ENCODE measurements around the gene C17orf58. TPM values are rescaled to one million over a fixed set of nuclear protein-coding genes. Genes with fewer than 3 reads are reported as not detected.

C17orf58 gene
- total and polyA plus RNA-seq, 9 of the 15 experiments (the other 6 are each of a cell fraction or from before 2014, with no cell fraction given): 8.6 to 37.4 (median 27.6) TPM

DNA sequence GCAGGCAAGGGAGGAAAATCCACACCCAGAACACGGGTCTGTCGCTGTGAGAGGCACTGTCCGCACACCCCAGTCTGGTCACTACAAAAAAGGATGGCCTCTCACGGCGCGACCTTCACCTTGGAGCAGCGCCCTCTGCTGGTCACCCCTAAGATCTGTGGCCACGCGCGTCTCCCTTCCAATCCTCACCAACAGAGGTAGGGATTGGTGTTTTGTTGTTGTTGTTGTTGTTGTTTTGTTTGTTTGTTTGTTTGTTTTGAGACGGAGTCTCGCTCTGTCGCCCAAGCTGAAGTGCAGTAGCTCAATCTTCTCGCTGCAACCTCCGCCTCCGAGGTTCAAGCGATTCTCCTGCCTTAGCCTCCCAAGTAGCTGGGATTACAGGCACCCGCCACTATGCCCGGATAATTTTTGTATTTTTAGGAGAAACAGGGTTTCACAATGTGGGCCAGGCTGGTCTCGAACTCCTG, 15.0 kb upstream of the C17orf58 start (continued):
- TF ChIP-seq, protein P1, sequence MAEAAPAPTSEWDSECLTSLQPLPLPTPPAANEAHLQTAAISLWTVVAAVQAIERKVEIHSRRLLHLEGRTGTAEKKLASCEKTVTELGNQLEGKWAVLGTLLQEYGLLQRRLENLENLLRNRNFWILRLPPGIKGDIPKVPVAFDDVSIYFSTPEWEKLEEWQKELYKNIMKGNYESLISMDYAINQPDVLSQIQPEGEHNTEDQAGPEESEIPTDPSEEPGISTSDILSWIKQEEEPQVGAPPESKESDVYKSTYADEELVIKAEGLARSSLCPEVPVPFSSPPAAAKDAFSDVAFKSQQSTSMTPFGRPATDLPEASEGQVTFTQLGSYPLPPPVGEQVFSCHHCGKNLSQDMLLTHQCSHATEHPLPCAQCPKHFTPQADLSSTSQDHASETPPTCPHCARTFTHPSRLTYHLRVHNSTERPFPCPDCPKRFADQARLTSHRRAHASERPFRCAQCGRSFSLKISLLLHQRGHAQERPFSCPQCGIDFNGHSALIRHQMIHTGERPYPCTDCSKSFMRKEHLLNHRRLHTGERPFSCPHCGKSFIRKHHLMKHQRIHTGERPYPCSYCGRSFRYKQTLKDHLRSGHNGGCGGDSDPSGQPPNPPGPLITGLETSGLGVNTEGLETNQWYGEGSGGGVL (CRISPR knock-in tag; IDR thresholded peaks at IDR 0.05): no peak
- TF ChIP-seq LARP7 (IDR thresholded peaks at IDR 0.05) (peak; percentile 83), TRIM28 (IDR thresholded peaks at IDR 0.05) (peak; percentile 73; the same call in 1 of the 2 replicates), ESRRA (IDR thresholded peaks at IDR 0.05; ENCODE audit: borderline replicate concordance, low read depth) (peak; percentile 94), NFE2L1 (tag; IDR thresholded peaks at IDR 0.05; ENCODE audit: borderline replicate concordance, low read depth) (no peak)

DNA sequence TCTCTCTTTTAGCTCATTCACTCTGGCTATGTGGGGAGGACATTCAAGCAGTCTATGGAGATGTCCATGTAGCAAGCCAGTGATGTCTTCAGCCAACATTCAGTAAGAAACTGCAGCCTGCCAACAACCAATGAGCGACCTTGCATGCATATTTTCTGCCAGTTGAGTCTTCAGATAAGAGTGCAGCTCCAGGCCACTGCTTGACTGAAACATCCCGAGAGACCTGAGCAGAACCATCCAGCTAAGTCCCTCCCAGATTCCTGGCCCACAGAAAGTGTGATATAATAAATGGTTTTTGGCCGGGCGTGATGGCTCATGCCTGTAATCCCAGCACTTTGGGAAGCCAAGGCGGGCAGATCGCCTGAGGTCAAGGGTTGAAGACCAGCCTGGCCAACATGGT, 10.5 kb upstream of the C17orf58 start:
- ChIA-PET POLR2A (interaction anchor here (1.5 kb wide), 1 partner anchor 13 kb away, joined by 5 read pairs; no protein-coding TSS in a partner anchor), CTCF (ENCODE audit: low intra/inter-chr PET ratio) (no interaction called here)
- Histone ChIP-seq H3K4me1 (replicated peaks in 1 of 2; ENCODE audit: control insufficient read depth in 2 of 2, insufficient read depth in 2 of 2, low read length in 2 of 2) (no peaks in the 10 kb centered on the region; a peak in 1 of 5 replicates), H3K27ac (ENCODE audit: extremely low read depth, low read depth, low read length) (no peak overlapping the region), H3K79me2 (ENCODE audit: control insufficient read depth, insufficient read depth, low read length) (no peaks in the 10 kb centered on the region), H2AFZ (ENCODE audit: low read depth, low read length) (no peak overlapping the region), H3K9ac (ENCODE audit: insufficient read depth in 1 of 2, low read depth in 2 of 2, low read length in 2 of 2) (no peak overlapping the region), H3K4me3 (no peak overlapping the region), H3K9me3 (replicated peaks; ENCODE audit: control insufficient read depth, insufficient read depth, low read depth, low read length) (no peaks in the 10 kb centered on the region), H3K4me2 (ENCODE audit: insufficient read depth, low read length) (no peak overlapping the region), H3K36me3 (ENCODE audit: control insufficient read depth, insufficient read depth, low read length) (no peaks in the 10 kb centered on the region), H3K9me1 (ENCODE audit: control insufficient read depth, insufficient read depth, low read length) (no peaks in the 10 kb centered on the region), H3K27me3 (ENCODE audit: control insufficient read depth in 2 of 2, insufficient read depth in 2 of 2, low read length in 2 of 2) (no peaks in the 10 kb centered on the region), H4K20me1 (replicated peaks; ENCODE audit: control insufficient read depth, insufficient read depth, low read length) (no peaks in the 10 kb centered on the region)
- intact Hi-C loops (cut with micrococcal nuclease): no loop called here
- ATAC-seq (no peak; the same call in 2 of the 3 replicates), FAIRE-seq (no peak), DNase-seq (ENCODE audit: extremely low read depth in 1 of 4, low spot score in 3 of 4) (no peak)
- no peak for TF ChIP-seq MXI1 (IDR thresholded peaks at IDR 0.05; ENCODE audit: low read depth, low read length)
- TF ChIP-seq U2AF2 (optimal IDR thresholded peaks at IDR 0.05; ENCODE audit: low read depth, low read length): no peak
- TF ChIP-seq NEUROD1 (IDR thresholded peaks at IDR 0.05; ENCODE audit: borderline replicate concordance, low read depth, low read length, partially characterized antibody): no peak
- no peak for TF ChIP-seq TSC22D4 (tag; IDR thresholded peaks at IDR 0.05)
- TF ChIP-seq NBN (IDR thresholded peaks at IDR 0.05; ENCODE audit: low read depth): no peak
- no peak for TF ChIP-seq DMBX1 (CRISPR knock-in tag; IDR thresholded peaks at IDR 0.05; ENCODE audit: borderline replicate concordance)
- TF ChIP-seq NR2C1 (IDR thresholded peaks at IDR 0.05): no peak
- no peak for TF ChIP-seq NR2C1 (tag; IDR thresholded peaks at IDR 0.05)
- TF ChIP-seq, protein P2, sequence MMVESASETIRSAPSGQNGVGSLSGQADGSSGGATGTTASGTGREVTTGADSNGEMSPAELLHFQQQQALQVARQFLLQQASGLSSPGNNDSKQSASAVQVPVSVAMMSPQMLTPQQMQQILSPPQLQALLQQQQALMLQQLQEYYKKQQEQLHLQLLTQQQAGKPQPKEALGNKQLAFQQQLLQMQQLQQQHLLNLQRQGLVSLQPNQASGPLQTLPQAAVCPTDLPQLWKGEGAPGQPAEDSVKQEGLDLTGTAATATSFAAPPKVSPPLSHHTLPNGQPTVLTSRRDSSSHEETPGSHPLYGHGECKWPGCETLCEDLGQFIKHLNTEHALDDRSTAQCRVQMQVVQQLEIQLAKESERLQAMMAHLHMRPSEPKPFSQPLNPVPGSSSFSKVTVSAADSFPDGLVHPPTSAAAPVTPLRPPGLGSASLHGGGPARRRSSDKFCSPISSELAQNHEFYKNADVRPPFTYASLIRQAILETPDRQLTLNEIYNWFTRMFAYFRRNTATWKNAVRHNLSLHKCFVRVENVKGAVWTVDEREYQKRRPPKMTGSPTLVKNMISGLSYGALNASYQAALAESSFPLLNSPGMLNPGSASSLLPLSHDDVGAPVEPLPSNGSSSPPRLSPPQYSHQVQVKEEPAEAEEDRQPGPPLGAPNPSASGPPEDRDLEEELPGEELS (CRISPR knock-in tag; IDR thresholded peaks at IDR 0.05; ENCODE audit: borderline replicate concordance): no peak
- TF ChIP-seq ZNF324 (CRISPR knock-in tag; IDR thresholded peaks at IDR 0.05): no peak
- no peak for TF ChIP-seq RBM17 (IDR thresholded peaks at IDR 0.05; ENCODE audit: borderline replicate concordance, low read depth, low read length)
- no TSS peak for BruUV-seq (replicated peaks)
- 16% methylated on average over 4 of the region's 6 CpGs for WGBS (ENCODE audit: insufficient coverage, low coverage, missing lambda C conversion rate)
- in situ Hi-C loops (cut with MboI): no loop called here
